Right ventricle myocardium inferior (tissue), 1 donor: ENCODE measurements around the gene HEXD. TPM values are rescaled to one million over a fixed set of nuclear protein-coding genes. Genes with fewer than 3 reads are reported as not detected.

ENCODE experiments used
- ATAC-seq: fragments of 200-7000 bp; cut with Tn5 transposase; one replicate; pipeline ENCODE4 v1.9.1; 2020; ENCODE audit warnings: mild to moderate bottlenecking, moderate library complexity
- DNase-seq: peaks from one replicate; pipeline ENCODE4 v3.0.0; 2021; ENCODE audit errors: missing footprints
- intact Hi-C: fragments of 100-400 bp; cut with DNase I; formaldehyde crosslinking; loops from one replicate; pipeline ENCODE4 v1.11.0; 2022
- total RNA-seq: library from RNA; stranded (reverse); fragmentation: NEBNext Ultra II Directional; extraction: Animal tissue kit (Norgen Biotek cat#: 25700); gene quantifications from one replicate; pipeline ENCODE4 v1.2.1, GENCODE V29; 2021
- donor health status: DM: no; HTN: yes; CAD: no; lungs with severe emphysema.

HEXD gene
- total RNA-seq, 1 donor from 2014 or later = 14.4 TPM

DNA sequence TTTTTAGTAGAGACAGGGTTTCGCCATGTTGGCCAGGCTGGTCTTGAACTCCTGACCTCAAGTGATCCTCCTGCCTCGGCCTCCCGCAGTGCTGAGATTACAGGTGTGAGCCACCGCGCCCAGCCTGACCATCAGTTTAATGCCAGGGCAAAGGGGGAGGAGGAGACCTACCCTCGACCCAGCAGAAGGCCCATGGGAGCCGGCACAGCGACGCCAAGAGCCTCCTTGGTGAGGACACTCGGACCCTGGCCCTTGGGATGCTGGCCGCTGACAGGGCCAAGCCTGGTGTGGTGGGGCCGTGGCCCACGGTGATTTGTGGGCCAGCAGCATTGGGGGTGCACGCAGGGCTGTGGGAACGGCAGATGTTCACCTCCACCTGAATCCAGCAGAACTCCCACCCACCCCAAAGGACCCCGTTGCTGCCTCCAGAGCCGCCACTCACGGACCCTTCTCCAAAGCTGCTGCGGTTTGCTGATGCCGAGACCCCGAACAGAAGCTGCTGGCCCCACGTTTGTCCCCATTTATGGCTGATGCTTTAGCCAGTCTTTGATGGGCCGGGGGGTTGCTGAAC lies 26.6 kb upstream of the HEXD start:
- ATAC-seq = no peak
- DNase-seq = no peak
- intact Hi-C loops = no loop called here

DNA sequence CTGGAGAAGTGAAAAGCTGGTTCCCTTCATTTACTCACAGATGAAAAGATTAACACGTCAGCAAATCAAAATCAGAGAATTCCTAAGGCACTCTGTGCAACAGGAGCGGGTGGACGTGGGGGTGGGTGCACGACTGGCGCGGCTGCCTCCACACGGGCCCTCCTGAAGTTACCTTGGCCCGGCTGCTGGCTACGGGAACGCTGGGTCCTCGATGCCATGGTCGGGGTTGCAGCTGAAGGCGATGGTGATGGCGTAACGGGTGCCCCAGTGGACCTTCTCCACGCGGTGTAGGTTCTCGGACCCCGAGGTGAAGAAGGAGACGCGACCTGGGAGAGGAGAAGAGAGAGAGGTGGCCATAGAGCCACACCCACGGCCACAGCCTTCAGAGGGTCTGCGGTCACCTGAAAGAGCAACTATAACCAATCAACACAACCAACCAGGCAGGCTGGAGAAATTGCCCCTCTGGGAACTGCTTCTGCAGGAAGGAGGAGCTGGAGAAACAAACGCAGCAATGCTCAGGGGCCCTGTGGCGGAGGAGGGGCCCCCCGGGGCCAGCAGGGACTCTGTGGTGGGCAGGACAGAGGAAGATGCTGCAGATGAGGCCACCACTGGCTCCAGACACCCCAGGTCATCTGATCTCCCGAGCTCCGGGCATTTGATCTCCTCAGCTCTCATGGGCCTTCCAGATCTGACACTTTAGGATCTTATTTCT lies 25.8 kb upstream of the HEXD start:
- intact Hi-C loops = no loop called here
- DNase-seq = peak; percentile 52
- no peak for ATAC-seq

DNA sequence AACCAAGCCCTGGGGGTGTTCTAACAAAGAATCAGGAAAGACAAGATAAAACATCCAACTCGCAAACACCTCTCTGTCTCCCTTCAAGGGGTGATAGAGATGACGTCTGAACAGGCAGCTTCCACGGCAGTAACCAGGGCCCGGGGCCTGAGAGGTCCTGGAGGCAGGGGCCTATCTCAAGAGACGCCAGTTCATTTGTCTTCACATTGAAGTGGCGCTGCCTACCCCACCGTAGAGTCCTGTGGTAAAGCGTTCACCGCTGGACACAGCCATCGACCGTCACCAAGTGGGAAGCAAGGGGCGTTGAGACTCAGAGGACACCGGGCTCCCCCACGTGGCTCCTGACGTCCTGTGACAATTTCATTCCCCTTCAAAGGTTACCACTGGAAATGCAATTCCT lies 25.2 kb upstream of the HEXD start:
- ATAC-seq = no peak
- peak; percentile 9 for DNase-seq
- intact Hi-C loops = no loop called here

DNA sequence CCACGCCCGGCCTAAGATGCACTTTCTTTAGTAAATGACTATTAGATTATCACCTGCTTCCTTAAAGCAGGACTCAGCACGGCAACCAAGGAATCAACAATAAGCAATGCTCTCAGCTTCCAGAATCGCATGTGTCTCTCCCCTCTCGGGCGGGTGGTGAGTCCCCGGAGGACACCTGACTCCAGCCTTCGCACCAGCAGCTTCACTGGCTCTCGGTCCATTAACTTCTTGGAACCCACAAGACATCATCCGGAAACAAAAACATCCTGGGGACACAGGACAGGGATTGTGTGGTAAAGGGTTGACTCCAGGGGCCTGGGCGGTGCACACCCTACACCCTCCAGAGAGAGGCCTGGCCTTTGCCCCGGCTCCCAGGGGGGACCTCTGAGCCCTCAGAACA lies 23.9 kb upstream of the HEXD start:
- ATAC-seq (no peak), DNase-seq (peak; percentile 9)
- intact Hi-C loops = no loop called here

DNA sequence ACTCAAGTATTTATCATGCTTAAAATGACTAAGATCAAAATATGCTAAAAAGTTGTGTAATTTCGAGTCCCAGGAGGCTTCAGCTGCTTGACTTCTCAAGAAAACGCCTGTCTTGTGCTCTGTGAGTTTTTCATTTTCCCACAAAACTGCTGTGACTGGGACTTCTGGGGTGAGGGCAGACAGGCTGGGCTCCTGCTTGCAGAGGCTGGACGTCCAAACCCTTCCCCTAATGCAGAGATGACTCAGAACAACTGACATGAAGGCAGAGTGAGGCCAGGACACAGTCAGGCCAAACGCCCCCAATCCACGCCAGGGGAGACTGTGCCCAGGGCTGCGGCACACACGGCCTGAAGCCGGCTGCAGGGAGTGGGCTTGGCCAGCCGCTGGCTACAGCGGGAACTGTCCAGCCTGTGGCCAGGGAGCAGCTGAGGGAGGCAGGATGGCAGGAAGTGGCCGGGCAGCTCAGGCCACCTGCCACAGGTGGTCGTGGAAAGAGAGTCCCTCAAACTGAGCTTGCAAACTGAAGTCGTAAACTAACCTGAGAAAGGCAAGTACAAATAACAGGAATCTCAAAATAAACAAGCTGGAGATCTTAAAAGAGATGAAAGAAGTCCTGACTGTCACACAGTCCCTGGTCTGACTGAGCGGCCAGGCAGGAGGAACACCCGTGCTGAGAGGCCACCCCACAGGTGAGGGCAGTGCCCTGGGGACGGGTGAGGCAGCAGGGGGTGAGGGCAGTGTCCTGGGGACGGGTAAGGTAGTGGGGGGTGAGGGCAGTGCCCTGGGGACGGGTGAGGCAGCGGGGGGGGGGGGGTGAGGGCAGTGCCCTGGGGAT lies 21.3 kb upstream of the HEXD start:
- peak; percentile 74 for ATAC-seq
- intact Hi-C loops = no loop called here
- DNase-seq = peak; percentile 69

DNA sequence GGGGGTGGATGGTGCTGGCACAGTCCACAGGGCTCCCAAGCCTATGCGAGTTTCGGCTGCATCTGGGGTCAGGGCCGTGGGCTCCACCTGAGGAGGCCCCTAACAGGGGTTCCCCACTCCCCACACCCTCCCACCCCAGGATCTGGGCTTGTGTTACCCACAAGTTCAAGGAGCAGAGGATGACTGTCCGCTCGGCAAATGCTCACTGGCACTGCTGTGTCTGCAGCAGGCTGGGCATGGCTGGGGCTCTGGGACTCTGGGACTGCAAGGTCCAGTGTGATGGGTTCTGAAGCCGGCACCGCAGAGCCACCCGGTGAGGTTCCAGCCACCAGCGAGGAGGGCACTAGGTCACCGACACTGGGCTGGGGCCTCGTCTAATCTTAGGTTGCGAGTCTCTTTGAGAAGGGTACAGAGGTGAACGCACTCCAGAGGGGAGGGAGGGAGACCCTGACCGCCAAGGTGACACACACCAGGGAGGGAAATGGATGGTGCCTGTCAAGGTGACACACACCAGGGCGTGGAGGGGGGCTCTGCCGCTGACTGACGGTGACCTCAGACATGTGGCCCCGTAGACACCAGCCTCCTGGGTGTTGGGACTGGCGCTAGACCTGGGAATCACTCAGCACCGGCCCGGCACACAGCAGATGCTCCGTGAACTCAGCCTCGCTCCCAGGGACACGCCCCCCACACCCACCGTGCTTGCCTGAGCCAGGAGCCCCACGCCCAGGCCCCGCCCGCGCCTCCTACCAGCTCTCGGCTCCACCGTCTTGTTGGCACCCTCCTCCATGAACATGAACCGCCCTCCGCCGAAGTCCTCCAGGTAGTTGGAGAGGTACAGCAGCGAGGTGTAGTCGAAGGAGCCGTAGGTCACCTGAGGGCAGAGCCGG lies 20.5 kb upstream of the HEXD start:
- ATAC-seq = no peak

DNA sequence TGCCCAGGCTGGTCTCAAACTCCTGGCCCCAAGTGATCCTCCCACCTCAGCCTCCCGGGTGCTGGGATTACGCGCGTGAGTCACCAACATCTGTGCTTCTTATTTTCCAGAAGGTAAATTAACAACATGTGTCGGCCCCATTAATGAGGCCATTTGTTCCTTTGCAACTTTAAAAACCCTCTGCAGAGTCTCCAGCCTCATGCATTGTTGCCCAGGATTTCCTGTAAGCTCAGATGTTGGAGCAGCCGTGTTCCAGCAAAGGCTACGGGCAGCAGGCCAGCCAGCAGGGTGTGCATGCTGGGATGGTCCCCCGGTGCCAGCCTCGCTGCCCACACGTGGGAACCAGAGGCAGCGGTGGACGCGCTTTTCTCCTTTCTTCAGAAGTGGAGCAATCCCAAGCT lies 19.1 kb upstream of the HEXD start:
- intact Hi-C loops = no loop called here
- ATAC-seq = peak; percentile 23
- DNase-seq = no peak

More for the DNA sequence above, 20.5 kb upstream of the HEXD start:
- intact Hi-C loops = no loop called here
- DNase-seq = peak; percentile 43

DNA sequence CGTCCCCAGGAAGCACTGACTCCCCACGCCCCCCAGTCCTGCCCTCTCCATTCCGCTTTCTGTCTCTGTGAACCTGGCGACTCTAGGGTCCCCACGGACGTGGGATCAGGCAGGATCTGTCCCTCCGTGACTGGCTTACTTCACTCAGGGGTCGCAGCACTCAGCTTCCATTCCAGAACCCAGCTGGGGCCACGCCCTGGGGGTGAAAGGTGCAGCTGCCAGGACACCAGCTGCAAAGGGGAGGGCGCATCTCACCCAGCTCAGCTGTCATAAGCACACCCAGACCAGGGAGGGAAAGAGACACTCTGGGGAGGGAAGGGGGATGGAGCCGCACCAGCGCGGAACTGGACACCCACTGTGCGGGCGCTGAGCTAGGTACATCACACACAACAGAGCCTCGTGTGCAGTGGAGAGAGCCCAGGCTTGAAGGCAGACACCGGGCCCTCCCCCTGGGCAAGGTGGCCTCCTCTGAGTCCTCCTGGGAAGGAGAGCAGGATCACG lies 18.5 kb upstream of the HEXD start:
- intact Hi-C loops = no loop called here
- ATAC-seq (no peak), DNase-seq (no peak)

DNA sequence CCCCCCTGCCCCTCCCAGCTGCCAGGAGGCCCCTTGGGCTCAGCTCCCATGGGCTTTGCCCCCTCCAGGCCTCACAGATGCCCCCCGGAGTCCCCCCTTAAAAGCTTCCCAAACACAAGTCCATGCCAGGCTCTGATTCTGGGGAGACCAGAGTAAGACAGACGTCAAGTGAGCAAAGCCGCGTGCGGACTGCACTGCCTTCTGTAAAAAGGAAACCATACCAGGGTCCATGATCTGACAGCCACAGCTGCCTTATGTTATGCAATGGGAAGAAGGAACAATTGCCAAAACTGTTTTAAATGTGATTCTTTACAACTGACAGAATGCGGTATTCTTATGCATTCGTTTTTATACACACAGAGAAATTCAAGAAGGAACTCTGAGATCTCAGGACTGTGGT lies 17.9 kb upstream of the HEXD start:
- intact Hi-C loops = no loop called here
- DNase-seq (peak; percentile 20), ATAC-seq (no peak)

DNA sequence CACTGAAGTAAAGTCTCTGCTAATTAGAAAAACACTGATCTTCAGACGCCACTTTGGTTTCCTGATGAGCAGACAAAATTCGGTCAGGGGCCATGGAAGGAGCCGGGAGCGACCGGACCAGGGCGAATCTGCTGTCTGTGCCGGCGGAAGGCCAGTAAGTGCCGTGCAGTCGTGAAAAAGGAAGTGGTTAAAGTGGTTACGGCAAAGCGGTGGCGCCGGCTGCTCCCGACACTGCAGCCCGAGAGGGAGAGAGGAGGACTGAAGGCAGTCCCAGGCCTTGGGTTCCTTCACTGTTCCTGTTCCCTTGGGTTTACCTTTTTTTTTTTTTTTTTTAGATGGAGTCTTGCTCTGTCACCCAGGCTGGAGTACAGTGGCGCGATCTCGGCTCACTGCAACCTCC lies 17.3 kb upstream of the HEXD start:
- DNase-seq (peak; percentile 91), ATAC-seq (no peak)
- intact Hi-C loops = no loop called here

DNA sequence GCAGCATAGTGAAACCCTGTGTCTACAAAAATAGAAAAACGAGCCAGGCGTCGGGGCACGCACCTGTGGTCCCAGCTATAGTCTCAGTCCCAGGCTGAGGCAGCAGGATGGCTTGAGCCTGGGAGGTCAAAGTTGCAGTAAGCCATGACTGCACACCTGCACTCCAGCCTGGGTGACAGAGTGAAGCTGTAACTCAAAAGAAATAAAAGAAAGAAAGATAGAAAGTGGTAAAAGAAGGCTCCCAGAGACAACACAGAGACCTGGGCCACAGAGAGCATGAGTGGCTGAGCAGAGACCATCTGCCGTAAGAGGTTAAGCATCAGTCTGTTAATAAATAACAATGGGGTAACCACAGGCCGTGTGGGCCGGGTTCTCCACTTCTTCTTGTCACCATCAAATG lies 15.3 kb upstream of the HEXD start:
- intact Hi-C loops = no loop called here
- no peak for DNase-seq
- no peak for ATAC-seq

DNA sequence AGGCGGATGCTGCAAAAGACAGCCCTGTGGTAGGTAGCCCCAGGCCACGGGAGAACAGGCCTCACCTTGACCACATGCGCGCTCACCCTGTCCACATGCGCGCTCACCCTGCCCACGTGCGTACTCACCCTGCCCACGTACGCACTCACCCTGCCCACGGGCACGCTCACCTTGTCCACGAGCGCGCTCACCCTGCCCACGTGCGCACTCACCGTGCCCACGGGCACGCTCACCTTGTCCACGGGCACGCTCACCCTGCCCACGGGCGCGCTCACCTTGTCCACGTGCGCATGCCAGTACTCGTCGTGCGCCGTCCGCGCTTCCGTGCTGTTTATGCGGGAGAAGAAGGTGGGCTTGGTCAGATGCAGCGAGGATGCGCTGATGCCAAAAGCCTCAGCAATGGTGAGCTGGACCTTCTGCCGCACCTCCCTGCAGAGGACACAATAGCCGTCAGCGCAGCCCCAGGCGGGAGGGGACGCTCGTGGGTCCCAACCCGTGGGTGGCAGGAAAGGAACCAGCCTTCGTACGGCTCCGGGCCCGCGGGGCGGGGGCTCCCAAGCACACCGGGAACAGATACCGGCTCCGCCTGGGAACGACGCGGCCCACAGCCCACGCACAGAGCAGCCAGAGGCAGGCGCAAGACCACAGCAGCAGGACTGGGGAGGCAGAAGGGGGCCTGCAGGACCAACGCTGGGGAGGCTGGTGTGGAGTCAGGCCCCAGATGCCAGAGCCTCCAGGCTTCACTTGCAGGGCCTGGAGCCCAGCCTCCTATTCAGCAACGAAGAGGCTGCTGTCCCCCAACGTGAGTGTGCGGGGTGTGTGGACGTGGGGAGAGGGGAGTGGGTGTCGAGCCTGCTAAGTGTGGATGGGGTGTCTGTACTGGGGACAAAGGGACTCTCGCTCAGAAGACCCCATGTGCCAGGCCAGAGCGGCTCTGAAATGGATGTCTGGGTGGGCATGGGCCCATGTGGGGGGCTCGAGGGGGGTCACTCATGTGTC lies 14.2 kb upstream of the HEXD start:
- DNase-seq (no peak), ATAC-seq (no peak)
- intact Hi-C loops = no loop called here

DNA sequence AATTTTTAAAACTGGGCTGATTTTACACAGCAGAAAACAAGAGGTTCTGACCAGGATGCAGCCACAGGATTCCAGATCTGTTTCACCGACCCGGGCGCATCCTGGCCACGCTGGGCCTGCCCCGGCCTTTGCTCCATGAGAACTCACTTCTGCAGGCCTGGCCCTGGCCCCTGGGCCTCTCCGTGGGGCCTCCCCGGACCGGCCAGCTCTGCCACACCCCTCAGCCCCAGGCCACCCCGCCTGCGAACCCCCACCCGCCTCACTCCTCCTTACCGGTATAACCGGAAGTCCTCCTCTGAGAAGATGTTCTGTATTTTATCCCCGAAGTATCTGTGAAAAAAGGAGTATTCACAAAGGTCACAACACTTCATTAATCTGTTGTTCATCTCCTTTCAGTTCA lies 13.1 kb upstream of the HEXD start:
- DNase-seq (no peak), ATAC-seq (no peak)
- intact Hi-C loops = no loop called here

DNA sequence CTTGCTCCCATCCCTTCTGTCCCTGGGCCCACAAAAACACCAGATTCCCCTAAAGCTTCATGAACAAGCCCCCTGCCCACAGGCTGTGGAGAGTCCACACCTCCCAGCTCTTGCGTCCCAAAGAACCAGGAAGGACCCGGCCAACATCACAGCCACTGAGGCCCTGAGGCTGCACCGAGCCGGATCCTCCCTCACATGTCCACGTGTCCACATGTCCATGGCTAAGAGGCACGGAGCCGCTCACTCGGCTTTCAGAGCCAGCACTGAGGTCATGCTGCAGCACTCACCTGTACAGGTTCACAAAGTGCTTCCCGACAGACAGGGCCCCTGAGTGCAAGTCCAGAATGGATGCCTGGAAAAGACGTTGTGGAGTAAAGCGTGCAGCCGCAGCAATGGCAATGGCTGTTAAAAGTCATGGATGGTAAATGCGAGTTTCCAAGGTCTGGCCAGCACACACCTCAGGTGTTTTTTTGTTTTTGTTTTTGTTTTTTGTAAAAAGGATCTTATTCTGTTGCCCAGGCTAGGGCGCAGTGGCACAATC lies 11.9 kb upstream of the HEXD start:
- no peak for ATAC-seq

DNA sequence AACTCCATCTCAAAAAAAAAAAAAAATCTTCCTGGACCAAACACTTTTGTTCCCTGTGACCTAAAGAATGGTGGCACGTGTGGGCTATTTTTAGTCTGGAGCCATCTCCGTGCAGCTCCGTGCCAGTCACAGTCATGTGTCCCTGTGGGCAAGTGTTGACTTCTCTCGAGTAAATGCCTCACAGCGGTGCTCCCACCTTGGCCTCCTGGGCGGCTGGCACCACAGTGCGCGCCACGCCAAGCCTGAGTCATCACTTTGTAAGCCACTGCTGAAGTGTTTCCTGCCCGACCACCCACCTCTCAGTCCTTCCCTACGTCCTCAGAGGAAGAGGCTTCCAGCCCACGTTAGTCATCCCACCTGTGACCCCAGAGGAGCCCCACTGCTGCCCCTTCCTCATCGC lies 10.9 kb upstream of the HEXD start:
- ATAC-seq (peak; percentile 84), DNase-seq (no peak)

More for the DNA sequence above, 11.9 kb upstream of the HEXD start:
- intact Hi-C loops = no loop called here
- no peak for DNase-seq

DNA sequence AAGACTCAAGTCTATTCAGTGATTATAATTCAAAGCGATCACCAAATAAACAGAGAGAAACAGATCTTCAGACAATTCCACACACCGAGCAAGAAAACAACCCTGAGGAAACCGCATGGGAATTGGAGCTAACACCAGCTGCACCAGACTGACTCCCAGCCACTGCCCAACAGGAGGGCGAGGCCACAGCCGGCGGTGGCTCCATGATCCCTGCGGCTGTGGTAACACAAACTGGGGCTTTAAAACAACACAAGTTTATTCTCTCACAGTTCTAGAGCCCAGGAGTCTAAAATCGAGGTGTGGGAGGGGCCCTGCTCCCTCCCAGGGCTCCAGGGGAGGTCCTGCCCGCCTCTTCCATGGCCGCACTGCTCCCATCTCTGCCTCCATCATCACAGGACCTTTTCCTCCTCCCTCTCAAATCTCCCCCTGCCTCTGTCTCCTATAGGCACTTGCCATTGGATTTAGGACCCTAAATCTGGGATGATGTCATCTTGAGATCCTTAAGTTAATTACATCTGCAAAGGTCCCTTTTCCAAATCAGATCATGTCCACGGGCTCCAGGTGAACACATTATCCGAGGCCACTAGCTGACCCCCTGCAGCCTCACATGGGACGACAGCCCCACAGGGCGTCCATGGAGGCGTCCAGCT lies 9.7 kb upstream of the HEXD start:
- intact Hi-C loops = no loop called here
- DNase-seq (no peak), ATAC-seq (no peak)

More for the DNA sequence above, 10.9 kb upstream of the HEXD start:
- intact Hi-C loops = no loop called here

DNA sequence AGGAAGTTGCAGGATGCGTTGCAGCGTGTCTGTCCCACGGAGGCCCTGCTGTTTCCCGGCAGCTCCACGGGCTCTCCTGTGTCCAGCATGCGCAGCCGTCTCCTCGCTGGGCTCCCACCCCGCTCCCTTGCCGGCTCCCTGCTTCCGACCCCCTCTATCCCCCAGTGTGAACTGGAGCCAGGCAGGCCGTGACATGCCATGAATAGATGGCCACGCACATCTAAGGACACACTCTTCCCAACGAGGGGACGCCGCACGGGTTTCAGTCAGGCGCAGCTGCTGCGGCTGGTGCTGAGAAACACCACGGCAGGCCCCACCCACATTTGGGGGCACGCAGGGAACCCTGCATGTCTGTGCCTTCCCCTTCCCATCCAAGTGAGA lies 9.2 kb upstream of the HEXD start:
- intact Hi-C loops = no loop called here
- ATAC-seq = no peak
- DNase-seq = no peak
